ENCODE data around the gene ZNF263.

The ZNF263 gene

DNA sequence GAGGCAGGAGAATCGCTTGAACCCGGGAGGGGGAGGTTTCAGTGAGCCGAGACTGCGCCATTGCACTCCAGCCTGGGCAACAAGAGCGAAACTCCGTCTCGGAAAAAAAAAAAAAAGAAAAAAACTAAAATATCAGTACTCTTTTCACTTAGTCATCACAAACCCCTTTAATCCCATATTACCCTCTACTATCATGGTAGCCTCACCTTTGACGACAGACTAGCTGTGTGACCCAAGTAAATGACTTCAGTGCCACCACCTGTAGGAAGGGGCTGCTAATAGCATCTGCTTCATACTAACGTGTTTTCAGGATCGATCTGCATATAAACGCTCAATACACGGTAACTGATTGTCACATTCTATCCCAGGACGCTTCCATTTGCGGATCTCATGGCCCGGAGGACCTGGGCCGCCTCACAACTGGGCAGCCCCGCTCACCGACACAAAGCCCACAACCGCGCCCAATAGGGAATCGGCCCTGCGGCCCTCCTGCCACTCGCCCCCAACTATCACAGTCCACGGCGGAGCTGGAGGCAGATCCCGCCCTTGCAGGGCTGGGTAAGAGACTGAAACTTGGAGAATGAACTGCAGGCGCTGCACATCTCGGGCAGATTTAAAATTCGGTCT, 1.1 kb upstream of the ZNF263 start:
- TF ChIP-seq CTCF (IDR thresholded peaks at IDR 0.05; ENCODE audit: extremely low read depth, missing control alignments): no peak
- DNase-seq (ENCODE audit: low spot score): no peak

DNA sequence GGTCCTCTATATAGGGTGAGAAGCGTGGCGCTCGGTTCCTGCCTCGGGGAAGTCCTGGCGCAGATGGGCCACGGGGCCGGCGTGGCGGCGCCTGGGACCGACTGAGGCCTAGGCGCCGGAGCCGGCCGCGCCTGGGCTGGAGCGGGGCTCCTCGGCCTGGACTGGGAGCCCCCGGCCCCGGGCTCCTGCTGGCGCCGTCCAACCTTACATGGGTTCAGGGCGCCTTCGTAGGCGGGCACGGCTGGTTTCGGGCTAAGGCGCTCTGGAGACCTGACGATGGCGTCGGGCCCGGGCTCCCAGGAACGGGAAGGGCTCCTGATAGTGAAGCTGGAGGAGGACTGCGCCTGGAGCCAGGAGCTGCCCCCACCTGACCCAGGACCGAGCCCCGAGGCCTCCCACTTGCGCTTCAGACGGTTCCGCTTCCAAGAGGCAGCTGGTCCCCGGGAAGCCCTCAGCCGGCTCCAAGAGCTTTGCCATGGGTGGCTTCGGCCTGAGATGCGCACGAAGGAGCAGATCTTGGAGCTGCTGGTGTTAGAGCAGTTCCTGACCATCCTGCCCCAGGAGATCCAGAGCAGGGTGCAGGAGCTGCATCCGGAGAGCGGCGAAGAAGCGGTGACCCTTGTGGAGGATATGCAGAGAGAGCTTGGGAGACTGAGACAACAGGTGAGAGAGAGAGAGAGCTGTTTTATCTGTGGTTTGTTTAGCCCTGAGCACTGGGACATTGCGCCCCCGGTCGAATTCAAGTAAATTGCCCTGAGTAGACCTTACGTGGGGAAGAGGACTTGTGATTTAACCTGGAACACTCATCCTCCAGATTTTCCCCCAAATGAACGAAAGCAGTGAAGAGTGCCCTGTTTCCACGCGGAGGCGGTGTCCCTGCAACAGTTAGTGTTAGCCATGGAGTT, 504 bp downstream of the ZNF263 start:
- no peak for TF ChIP-seq CTCF (IDR thresholded peaks at IDR 0.05; ENCODE audit: extremely low read depth, missing control alignments)
- DNase-seq (ENCODE audit: low spot score): no peak

DNA sequence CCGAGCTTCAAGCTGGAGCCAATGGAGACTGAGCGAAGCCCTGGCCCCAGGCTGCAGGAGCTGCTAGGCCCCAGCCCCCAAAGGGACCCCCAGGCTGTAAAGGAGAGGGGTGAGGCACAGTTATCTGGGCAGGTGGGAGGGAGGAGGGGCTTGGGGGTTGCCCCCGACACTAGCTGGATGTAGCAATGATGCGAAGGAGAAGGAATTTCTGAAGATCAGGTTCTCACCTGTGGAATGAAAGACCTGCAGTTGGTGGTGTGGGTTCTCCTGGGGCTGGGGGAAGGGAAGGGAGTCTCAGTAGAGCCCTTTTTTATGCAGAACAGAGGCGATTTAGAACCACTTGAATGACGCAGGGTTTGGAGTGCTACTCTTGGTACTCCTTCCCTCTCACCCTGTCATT, 1.8 kb downstream of the ZNF263 start:
- TF ChIP-seq CTCF (IDR thresholded peaks at IDR 0.05; ENCODE audit: extremely low read depth, missing control alignments): no peak
- no peak for DNase-seq (ENCODE audit: low spot score)

DNA sequence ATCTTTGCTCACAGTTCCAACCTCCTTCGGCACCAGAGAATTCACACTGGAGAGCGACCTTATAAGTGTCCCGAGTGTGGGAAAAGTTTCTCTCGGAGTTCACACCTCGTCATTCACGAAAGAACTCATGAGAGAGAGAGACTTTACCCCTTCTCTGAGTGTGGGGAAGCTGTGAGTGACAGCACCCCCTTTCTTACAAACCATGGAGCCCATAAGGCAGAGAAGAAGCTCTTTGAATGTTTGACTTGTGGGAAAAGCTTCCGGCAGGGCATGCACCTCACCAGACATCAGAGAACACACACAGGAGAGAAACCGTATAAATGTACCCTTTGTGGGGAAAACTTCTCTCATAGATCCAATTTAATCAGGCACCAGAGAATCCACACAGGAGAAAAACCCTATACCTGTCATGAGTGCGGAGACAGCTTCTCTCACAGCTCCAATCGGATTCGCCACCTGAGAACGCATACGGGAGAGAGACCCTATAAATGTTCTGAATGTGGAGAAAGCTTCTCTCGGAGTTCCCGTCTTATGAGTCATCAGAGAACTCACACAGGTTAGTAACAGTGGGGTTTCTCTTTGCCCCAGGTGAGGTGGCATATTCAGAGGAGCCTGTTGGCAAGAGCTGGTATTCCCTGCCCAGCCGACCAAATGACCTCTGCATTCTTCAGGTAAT, 6.8 kb downstream of the ZNF263 start:
- DNase-seq (ENCODE audit: low spot score): no peak
- no peak for TF ChIP-seq CTCF (IDR thresholded peaks at IDR 0.05; ENCODE audit: extremely low read depth, missing control alignments)

- DNase-seq (ENCODE audit: low spot score): no peak
- TF ChIP-seq CTCF (IDR thresholded peaks at IDR 0.05; ENCODE audit: extremely low read depth, missing control alignments): no peak
Measured at GRCh38 chr16:3292604-3293003, 9.3 kb downstream of the ZNF263 start.

- DNase-seq (ENCODE audit: low spot score): no peak
- no peak for TF ChIP-seq CTCF (IDR thresholded peaks at IDR 0.05; ENCODE audit: extremely low read depth, missing control alignments)
Measured at GRCh38 chr16:3295209-3295608, 11.9 kb downstream of the ZNF263 start.

GRCh38 chr16:3295783-3296182, 12.5 kb downstream of the ZNF263 start:
- no peak for DNase-seq (ENCODE audit: low spot score)
- TF ChIP-seq CTCF (IDR thresholded peaks at IDR 0.05; ENCODE audit: extremely low read depth, missing control alignments): no peak

All from GM20000 (cell line).